Transverse colon (tissue), 4 donors: Measurements from ENCODE around the gene ACSF3.

ENCODE experiments used
- CTCF ChIP-seq, 5 experiments: fragments of 200-600 bp in 3 of 5; fragments of 450-650 bp in 2 of 5; sonication (generic) in 3 of 5; IDR thresholded peaks; 1 replicate in 2 of 5; 2 replicates in 3 of 5; pipeline ENCODE4 v1.5.1; 2016 to 2017; ENCODE audit warnings: antibody characterized with exemption in 5 of 5, inconsistent platforms in 3 of 5, mild to moderate bottlenecking in 2 of 5, moderate library complexity in 1 of 5
- POLR2AphosphoS5 ChIP-seq, 3 donors: sonication (generic); formaldehyde crosslinking; IDR thresholded peaks; one replicate each; pipeline ENCODE4 v1.6.1; 2016; ENCODE audit warnings: antibody characterized with exemption in 3 of 3

GRCh38 chr16:89071686-89072547, 21.7 kb upstream of the ACSF3 start:
- TF ChIP-seq POLR2AphosphoS5 (IDR thresholded peaks at IDR 0.05): peak in 1 of 3 donors; percentile 68
- no peak for TF ChIP-seq CTCF (IDR thresholded peaks at IDR 0.05)
